ENCODE results near the gene RAB40C.

Gene RAB40C

DNA sequence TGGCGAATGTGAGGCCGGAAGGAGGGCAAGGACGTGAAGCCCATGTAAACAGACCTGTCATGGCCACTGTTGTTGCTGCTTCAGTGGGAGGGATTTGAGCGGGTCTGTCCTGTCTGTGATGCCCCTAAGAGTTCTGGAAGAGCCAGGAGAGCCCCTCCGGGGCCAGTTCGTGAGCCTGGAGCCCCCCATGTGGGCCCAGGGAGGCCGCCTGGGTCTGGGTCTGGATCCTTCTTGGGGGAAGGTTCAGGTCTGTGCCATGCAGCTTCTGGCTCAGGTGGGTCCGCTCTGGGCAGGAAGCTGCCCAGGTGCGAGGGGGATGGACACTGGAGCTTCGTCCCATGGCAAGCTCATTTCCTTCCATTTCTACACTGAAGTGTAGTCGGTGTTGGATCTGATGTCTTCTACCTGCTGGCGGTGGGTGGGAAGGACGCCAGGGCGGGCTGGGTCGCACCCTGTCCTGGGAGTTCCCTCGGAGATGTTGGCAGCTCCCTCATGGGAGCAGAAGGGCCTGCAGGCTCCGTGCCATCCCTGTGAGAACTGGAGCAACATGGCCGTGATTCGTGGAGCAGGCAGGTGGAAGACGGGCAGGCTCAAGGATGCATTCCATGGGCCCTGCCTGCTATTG, 29.7 kb downstream of the RAB40C start:
- no peak for DNase-seq

DNA sequence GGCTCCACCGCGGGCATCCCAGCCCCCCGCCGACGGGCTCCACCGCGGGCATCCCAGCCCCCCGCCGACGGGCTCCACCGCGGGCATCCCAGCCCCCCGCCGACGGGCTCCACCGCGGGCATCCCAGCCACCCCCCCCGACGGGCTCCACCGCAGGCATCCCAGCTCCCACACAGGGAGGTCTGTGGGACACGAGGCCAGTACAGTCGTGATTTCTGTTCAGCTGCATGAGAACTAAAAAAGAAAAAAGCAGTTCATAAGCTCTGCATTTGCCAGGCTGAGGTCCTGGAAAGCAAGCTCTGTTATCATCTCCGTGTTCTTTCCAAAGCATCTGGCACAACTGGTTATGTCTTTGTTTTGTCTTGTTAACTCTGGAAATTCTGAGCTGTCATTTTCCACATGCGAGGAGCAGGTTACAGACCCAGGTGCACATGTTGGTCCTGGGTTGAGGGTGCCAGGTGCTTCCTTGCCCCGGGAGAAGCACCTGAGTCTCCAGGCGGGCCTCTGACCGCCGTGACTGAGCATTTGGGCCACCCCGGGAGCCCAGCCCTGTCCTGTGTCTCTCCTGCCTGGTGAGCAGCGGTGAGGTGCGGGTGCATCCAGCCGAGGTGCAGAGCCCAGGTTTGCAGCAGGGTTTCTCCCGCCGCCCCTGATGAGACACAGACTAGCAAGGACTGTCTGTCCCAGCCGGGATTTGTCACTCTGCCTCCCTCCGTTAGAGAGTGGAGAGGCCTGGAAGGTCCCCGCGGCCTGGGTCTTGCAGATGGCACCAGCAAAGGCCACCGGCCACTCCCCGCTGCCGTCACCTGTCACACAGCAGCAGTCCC, 31.0 kb downstream of the RAB40C start:
- DNase-seq = no peak

DNA sequence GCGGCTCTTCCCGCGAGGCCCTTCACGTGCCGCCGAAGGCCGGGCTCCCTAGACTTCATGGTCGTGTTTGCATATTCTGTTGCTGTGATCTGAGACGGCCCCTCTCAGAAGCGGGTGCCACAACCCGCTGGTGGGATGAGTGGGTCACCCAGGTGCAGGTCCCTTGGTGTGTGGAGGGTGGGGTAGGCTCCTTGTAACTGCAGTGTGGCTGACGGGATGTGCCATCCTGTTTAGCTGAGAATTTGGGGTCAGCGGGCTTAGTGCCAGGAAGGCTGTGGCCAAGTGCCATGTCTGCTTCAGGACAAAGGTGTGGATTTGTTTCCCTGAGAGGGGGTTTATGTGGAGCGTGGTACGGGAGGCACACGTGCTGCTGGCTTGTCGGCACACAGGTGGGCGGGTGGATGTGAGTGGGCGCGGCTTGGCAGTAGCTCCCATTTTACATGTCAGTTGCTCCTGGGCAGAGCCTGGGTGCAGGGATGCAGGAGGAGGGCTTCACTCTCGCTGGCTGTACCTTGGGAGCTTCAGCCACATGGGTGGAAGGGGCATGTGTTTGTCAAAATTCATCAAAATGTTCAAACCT, 31.8 kb downstream of the RAB40C start:
- no peak for DNase-seq

DNA sequence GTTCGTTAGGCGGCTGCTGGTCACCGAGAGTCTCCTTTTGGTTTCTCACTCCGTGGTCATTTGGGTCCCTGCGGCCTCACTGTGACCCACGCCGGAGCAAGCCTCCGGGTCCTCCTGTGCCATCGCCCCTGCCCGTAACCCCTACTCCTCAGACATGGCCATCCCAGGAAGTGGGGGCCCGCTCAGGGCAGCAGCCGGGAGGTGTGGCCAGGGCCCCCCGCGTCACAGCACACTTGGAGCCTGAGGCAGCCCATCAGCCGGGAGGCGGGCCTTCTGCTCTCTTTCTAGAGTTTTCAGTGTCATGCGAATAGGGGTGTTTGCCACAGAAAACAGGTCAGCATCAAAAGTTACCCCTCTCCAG, 33.0 kb downstream of the RAB40C start:
- no peak for DNase-seq

DNA sequence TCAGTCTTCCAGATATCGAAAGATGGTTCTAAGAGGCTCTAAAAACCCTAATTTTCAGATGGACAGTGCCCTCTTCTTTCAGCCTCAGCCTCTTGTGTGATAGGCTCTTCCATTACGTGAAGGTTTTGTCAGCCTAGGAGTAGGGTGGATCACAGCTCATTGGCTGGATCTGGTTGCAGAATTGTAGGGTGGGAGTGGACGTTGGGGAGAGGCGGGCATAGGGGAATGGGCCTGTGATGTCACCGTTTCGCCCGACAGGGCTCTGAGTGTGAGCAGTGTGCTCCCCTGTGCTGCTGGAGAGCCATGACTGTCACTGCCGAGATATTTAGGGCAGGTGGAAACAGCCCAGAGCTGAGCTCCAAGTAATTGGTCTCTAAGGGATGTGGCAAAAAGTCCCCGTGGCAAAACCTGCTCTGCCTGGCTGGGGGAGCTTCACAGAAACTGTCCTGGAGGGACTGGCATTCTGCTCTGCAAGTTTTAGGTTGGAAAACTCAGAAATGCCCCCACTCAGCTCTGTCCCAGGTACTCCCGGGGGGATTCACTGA, 34.7 kb downstream of the RAB40C start:
- DNase-seq = no peak

DNA sequence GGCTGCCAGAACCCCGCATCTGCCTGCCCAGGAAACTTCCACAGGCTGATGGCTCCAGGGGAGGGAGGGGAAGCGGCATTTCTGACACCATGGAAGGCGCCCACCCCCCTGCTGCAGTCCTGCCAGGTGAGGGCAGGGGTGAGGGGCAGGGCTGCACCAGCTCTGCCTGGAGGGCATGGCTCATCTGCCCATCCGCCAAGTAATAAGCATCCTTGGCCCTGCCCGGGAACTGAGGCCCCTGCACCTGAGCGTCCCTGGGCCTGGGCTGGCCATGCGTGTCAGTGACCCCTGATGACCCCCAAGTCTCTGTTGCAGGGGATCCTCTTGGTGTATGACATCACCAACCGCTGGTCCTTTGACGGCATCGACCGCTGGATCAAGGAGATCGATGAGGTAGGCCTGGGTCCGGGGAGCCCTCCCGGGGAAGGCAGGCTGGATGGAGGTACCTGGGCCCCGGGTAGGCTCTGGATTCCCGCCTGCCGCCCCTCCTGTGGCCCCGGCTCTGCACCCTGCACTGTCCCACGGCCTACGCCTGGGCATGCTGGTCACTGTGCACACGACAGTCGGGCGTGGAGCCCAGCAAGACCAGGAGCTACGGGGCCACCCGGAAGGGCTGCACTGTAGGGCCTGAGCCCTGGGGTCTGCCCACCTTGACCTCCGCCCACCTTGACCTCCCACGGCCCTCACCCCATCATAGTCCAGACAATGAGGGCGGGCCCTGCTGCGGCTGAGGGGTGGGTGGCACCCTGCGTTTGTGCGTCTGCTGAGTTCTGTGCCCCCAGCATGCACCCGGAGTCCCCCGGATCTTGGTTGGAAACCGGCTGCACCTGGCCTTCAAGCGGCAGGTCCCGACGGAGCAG, 35.5 kb downstream of the RAB40C start:
- DNase-seq = no peak

DNA sequence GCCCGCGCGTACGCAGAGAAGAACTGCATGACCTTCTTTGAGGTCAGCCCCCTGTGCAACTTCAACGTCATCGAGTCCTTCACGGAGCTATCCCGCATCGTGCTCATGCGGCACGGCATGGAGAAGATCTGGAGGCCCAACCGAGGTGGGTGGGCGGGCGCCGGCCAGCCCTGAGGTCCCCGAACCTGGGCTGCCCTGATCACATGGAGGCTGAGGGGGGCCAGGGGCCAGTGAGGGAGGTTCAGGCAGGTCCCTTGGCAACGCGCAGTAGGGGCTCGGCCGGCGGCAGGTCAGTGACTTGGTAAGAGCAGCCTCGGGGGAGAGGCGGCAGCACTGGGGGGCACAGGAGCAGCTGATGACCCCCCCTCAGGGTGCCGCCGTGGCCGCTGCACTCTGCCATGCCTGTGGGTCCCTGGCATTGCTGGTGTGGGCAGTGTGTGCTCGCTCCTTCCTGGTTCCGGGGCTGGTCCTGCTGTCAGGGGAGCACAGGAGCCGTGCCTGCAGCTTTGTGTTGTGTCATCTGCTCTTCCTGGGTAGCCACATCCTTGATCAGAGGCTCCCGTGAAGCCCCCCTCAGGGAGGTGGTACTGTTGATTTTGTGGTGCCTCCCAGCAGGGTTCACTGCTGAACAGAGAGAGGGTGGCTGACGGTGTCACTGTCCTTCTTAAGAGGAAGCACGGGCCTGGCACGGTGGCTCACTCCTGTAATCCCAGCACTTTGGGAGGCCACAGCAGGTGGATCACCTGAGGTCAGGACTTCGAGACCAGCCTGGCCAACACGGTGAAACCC, 36.3 kb downstream of the RAB40C start:
- no peak for DNase-seq

DNA sequence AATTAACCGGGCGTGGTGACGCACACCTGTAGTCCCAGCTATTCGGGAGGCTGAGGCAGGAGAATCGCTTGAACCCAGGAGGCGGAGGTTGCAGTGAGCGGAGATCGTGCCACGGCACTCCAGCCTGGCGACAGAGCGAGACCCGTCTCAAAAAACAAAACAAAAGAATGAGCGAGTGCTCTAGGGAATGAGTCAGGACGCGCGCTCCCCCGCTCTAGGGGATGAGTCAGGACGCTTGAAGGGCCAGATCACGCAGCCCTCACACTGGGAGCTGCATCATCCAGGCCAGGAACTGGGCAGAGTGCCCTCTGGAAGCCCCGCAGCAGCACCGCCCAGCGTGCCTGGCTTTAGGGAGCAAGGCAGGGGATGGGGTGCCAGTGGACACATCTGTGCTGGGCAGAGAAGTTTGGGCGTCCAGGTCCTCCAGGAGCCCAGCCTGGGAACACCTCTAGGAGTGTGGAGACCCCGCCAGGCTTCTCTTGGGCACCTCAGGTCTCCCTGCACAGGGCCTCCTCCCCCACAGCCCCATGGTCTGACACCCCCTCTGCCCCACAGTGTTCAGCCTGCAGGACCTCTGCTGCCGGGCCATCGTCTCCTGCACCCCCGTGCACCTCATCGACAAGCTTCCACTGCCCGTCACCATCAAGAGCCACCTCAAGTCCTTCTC, 37.1 kb downstream of the RAB40C start:
- DNase-seq = peak; percentile 93

DNA sequence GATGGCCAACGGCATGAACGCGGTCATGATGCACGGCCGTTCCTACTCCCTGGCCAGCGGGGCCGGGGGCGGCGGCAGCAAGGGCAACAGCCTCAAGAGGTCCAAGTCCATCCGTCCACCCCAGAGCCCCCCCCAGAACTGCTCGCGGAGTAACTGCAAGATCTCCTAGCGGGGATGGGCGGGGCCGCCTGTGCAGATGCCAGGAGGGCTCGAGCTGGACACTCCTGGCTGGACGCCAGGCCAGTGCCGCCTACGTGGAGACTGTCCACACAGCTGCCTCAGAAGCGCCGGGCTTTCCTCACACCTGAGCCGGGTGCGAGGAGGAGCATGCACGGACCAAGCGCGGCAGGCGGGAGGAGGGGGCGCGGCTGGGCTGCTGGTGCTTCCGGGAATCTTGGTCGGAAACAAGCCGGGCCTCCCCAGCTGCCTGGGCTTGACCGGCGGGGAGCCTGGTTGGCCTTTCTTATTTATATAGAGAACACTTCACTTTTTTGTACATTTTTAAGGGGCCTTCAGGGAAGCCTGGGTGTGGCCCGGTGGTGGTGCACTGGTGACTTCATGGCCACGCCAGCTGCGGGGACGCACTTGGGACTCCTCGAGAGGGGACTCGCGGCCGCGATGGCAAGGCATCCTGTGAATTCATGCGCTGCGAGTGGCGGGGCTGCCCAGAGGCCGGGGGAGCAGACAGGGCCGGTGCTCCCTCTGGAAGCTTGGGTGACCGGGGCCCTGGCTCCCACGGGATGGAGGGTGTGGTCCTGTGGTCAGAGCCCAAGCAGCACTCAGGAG, 37.8 kb downstream of the RAB40C start:
- no peak for DNase-seq

DNA sequence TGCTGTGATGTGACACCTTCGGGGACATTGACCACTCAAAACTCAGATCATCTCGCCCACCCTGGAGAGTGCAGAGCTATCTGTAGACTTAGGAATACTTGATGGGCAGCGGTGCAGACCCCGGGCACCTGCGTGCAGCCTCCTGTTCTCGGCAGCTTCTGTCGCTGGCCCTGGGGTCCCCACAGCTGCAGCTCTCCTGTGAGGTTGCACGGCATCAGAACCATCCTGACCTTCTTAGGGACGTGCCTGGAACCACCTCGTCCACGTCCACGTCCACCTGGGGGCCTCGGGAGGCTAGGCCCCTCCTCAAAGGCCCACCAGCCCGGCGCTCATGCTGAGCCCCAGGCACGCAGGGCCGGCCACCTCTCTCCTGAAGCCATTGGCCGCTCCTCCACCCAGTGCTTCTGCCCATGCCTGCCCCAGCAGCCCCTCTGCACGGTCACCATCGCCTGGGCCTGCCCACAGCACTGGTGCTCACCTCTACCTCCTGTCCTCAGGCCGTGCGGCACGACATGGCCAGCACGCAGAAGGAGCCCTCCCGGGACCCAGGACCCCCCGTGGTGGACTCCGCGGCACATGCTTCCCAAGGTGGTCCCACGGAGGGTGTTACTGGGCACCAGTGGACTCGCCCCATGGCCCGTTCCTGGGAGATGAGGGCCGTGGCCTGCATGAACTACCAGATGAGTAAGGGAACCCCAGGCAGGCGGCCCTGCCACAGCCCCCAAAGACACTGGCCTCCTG, 38.6 kb downstream of the RAB40C start:
- DNase-seq = no peak

DNA sequence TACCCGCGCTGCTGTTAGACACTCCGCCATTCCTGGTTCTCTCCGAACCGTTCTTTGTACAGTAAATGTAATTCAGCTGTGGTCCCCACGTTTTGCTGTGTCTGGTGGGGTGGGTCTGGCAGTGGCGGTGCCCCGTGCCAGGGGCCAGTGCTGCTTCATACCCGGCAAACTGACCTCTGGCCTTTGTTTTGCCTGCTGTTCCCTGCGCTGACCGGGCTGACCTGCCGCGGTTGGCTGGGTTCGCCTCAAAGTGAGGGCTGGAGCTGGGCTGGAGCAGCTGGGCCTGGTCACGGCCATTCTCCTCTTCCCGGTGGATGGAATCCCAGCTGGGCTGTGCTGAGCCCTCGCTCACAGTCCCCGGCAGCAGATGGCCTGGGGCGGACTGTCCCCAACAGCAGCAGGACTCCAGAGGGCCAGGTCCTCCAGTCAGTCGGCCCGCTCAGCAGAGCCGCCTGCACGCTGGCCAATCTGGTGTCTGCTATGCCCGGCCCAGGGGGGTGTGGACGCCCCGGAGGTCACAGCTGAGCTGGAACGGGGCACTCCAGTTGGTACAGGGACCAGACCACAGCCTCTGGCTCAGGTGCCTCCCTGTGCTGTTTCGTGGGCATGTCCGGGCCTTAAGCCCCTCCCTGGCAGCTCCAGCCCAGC, 39.4 kb downstream of the RAB40C start:
- DNase-seq = no peak

DNA sequence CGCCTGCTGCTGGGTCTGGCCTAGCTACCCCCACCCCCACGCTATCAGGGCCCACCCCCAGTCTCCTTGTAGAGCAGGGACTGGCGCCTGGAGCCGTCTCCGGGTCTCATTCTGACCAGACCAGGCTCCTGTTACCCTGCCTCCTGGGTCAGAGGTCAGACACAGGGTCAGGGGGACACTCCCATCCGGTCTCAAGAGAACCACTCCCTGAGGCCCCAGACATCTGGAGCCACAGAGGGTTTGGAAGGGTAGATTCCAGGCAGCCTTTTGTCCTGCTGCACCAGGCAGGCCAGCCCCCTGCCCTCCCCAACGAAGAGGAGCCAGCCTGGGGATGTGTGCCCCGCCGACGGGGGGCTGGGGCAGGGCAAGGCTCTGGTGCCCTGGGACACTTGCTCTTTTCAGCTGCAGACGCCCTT, 40.0 kb downstream of the RAB40C start:
- no peak for DNase-seq

DNA sequence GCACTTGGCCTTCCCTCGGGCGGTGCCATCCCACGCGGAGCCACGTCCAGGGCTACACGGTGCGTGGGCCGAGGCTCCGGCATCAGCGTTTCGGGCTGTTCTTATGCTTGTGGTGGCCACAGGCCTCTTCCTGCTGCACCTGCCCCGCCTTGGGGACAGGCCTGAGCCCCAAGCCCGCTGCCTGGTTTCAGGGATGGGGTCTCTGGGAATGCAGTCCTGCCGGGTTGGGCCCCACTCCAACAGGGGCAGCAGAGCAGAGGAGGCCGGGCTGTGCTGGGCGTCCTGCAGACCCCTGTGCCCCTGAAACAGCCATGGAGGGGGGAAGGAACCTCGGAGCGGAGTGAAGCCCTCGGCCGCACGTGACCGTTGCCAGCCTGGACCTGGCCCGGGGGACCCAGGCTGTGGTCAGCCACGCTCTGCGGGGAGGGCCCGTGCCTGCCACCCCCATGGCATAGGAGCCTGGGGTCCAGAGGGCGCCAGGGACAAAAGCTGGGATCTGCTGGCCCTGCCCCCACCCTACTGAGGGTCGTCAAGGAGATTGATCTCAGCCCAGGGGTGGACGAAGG, 40.5 kb downstream of the RAB40C start:
- DNase-seq = no peak

DNA sequence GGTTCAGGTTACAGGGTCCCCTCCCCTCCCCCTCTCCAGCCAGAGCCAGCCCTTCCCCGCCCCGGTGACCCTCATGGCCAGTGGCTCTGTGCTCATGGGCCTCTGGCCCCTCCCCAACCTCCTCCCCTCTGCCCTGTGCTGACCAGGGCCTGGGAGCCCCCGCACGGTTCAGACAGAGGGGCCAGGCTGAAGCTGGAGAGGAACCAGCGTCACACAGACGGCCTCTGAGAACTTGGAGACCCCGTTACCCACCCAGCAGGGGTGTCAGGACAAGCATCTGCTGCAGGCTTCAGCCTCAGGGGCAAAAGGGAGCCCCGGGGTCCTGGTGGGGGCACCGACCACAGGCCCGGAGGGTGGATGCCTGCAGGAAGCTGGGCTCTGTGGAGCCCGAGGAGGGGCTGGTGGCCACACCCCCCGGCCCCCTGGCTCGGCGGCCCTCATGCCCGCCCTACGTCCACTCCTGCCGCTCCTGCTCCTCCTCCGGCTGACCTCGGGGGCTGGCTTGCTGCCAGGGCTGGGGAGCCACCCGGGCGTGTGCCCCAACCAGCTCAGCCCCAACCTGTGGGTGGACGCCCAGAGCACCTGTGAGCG, 41.0 kb downstream of the RAB40C start, which contains the start of gene WFIKKN1:
TSS of gene WFIKKN1 (plus strand) at position 171 of the 591 bp plus-strand sequence. CDS start at position 440, 269 bp downstream.
- DNase-seq = no peak

DNA sequence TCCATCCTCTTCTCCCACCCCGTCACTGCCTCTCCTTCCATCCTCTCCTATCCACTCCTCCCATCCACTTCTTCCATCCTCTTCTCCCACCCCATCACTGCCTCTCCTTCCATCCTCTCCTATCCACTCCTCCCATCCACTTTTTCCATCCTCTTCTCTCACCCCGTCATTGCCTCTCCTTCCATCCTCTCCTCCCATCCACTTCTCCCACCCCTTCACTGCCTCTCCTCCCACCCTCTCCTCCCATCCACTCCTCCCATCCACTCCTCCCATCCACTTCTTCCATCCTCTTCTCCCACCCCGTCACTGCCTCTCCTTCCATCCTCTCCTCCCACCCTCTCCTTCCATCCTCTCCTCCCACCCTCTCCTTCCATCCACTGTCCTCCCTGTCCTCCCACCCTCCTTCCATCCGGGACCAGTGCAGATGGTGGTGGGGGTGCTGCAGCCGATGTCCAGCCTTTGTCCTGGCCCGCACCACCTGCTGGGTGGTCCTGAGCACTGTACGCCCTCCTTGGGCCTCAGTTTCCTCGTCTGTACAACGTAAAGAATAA, 42.0 kb downstream of the RAB40C start:
- no peak for DNase-seq

DNA sequence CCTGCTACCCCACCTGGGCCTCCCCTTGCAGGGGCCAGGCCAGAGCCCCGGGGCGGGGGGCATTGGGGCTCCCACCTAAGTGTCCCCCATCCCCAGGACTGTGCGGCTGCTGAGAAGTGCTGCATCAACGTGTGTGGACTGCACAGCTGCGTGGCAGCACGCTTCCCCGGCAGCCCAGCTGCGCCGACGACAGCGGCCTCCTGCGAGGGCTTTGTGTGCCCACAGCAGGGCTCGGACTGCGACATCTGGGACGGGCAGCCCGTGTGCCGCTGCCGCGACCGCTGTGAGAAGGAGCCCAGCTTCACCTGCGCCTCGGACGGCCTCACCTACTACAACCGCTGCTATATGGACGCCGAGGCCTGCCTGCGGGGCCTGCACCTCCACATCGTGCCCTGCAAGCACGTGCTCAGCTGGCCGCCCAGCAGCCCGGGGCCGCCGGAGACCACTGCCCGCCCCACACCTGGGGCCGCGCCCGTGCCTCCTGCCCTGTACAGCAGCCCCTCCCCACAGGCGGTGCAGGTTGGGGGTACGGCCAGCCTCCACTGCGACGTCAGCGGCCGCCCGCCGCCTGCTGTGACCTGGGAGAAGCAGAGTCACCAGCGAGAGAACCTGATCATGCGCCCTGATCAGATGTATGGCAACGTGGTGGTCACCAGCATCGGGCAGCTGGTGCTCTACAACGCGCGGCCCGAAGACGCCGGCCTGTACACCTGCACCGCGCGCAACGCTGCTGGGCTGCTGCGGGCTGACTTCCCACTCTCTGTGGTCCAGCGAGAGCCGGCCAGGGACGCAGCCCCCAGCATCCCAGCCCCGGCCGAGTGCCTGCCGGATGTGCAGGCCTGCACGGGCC, 42.8 kb downstream of the RAB40C start:
- DNase-seq = no peak

DNA sequence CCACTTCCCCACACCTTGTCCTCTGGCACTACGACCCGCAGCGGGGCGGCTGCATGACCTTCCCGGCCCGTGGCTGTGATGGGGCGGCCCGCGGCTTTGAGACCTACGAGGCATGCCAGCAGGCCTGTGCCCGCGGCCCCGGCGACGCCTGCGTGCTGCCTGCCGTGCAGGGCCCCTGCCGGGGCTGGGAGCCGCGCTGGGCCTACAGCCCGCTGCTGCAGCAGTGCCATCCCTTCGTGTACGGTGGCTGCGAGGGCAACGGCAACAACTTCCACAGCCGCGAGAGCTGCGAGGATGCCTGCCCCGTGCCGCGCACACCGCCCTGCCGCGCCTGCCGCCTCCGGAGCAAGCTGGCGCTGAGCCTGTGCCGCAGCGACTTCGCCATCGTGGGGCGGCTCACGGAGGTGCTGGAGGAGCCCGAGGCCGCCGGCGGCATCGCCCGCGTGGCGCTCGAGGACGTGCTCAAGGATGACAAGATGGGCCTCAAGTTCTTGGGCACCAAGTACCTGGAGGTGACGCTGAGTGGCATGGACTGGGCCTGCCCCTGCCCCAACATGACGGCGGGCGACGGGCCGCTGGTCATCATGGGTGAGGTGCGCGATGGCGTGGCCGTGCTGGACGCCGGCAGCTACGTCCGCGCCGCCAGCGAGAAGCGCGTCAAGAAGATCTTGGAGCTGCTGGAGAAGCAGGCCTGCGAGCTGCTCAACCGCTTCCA, 43.6 kb downstream of the RAB40C start:
- no peak for DNase-seq
